DOHH2 (cell line): ENCODE measurements around the gene ERMN.

Source experiments
- H3F3A ChIP-seq: fragments of 200-600 bp; sonication (generic), shearing (Covaris generic); 2 replicates; pipeline ENCODE4 v1.6.0; 2016; ENCODE audit warnings: antibody characterized with exemption, mild to moderate bottlenecking; ENCODE audit not compliant: control insufficient read depth, insufficient read depth
- H3K27ac ChIP-seq: fragments of 200-600 bp; sonication (generic); 2 replicates; pipeline ENCODE4 v1.5.1; 2014; ENCODE audit warnings: low read depth, mild to moderate bottlenecking, low read length, moderate library complexity
- H3K27me3 ChIP-seq: fragments of 200-600 bp; sonication (generic); 2 replicates; pipeline ENCODE4 v1.6.1; 2014; ENCODE audit warnings: mild to moderate bottlenecking, low read length, mixed read lengths; ENCODE audit not compliant: control insufficient read depth
- H3K36me3 ChIP-seq: fragments of 200-600 bp; sonication (generic); 2 replicates; pipeline ENCODE4 v1.6.1; 2014; ENCODE audit warnings: mild to moderate bottlenecking, low read length, moderate library complexity, mixed read lengths; ENCODE audit not compliant: control insufficient read depth
- H3K4me1 ChIP-seq: fragments of 200-600 bp; sonication (generic); 2 replicates; pipeline ENCODE4 v1.6.1; 2014; ENCODE audit warnings: mild to moderate bottlenecking, low read length, mixed read lengths; ENCODE audit not compliant: control insufficient read depth
- H3K4me2 ChIP-seq: fragments of 200-600 bp; sonication (generic); 2 replicates; pipeline ENCODE4 v1.6.0; 2014; ENCODE audit warnings: mild to moderate bottlenecking, low read length, moderate library complexity
- H3K4me3 ChIP-seq: fragments of 200-600 bp; sonication (generic); 2 replicates; pipeline ENCODE4 v1.5.1; 2014; ENCODE audit warnings: mild to moderate bottlenecking, low read length, mixed read lengths
- H3K79me2 ChIP-seq: fragments of 200-600 bp; sonication (generic); 2 replicates; pipeline ENCODE4 v1.6.1; 2014; ENCODE audit warnings: mild to moderate bottlenecking, low read length, mixed read lengths; ENCODE audit not compliant: control insufficient read depth
- H3K9me2 ChIP-seq: fragments of 200-600 bp; sonication (generic); replicated peaks from 2 replicates; pipeline ENCODE4 v1.6.1; 2014; ENCODE audit warnings: mild to moderate bottlenecking, low read length, mixed read lengths; ENCODE audit not compliant: control insufficient read depth
- H3K9me3 ChIP-seq: fragments of 200-600 bp; sonication (generic); 2 replicates; pipeline ENCODE4 v1.6.1; 2014; ENCODE audit warnings: antibody characterized with exemption, low read length, mixed read lengths; ENCODE audit not compliant: control insufficient read depth, insufficient read depth
- H4K20me1 ChIP-seq: fragments of 200-600 bp; sonication (generic); 2 replicates; pipeline ENCODE4 v1.6.0; 2014; ENCODE audit warnings: low read depth, mild to moderate bottlenecking, antibody characterized with exemption, low read length, moderate library complexity; ENCODE audit not compliant: control insufficient read depth, insufficient read depth
- CTCF ChIP-seq: fragments of 200-600 bp; sonication (generic); IDR thresholded peaks from one replicate; pipeline ENCODE4 v1.5.1; 2014; ENCODE audit warnings: antibody characterized with exemption, mild to moderate bottlenecking, low read depth, low read length; ENCODE audit not compliant: poor library complexity, severe bottlenecking
- EZH2phosphoT487 ChIP-seq: fragments of 200-600 bp; sonication (generic); IDR thresholded peaks from 2 replicates; pipeline ENCODE4 v1.6.1; 2017; ENCODE audit warnings: borderline replicate concordance, mild to moderate bottlenecking, antibody characterized with exemption, low read length, moderate library complexity, mixed read lengths

Gene ERMN

GRCh38 chr2:157334797-157335196 is 9.2 kb upstream of the ERMN start:
- Histone ChIP-seq H3K27ac (no peak overlapping the region), H3F3A (no peaks in the 10 kb centered on the region), H3K79me2 (no peaks in the 10 kb centered on the region), H3K4me2 (no peak overlapping the region), H3K27me3 (no peaks in the 10 kb centered on the region), H3K4me3 (no peak overlapping the region), H3K36me3 (no peaks in the 10 kb centered on the region), H3K9me3 (no peaks in the 10 kb centered on the region), H3K4me1 (peaks cover 8% of the 10 kb centered on the region), H3K9me2 (no peaks in the 10 kb centered on the region), H4K20me1 (no peaks in the 10 kb centered on the region)
- TF ChIP-seq CTCF = no peak

DNA sequence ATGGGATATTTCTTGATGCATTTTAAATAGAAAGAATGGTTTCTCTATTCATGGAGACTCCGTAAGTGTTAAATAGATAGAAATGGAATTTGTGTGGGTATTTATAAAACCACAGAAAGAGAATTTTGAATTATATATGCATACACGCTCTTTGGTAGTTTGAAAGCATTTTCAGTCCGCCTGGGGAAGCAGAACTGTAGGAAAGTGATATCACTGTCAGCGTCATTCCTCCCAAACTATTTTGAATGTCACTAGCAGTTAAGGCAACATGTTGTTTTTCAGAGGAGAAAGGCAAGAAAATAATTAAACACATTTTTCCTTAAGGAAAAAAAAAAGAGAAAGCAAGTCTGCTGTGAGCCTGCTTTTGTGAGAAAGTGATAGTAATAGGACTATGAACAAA is 8.7 kb upstream of the ERMN start:
- H3K27ac ChIP-seq = no peak overlapping the region
- no peaks in the 10 kb centered on the region for H3K9me2 ChIP-seq
- TF ChIP-seq EZH2phosphoT487 (no peak), CTCF (no peak)
- no peaks in the 10 kb centered on the region for H3F3A ChIP-seq
- H3K79me2 ChIP-seq = no peaks in the 10 kb centered on the region
- no peaks in the 10 kb centered on the region for H3K27me3 ChIP-seq
- peaks cover 8% of the 10 kb centered on the region for H3K4me1 ChIP-seq
- H3K9me3 ChIP-seq = no peaks in the 10 kb centered on the region
- no peaks in the 10 kb centered on the region for H4K20me1 ChIP-seq
- H3K4me3 ChIP-seq = no peak overlapping the region
- H3K36me3 ChIP-seq = no peaks in the 10 kb centered on the region
- no peak overlapping the region for H3K4me2 ChIP-seq

DNA sequence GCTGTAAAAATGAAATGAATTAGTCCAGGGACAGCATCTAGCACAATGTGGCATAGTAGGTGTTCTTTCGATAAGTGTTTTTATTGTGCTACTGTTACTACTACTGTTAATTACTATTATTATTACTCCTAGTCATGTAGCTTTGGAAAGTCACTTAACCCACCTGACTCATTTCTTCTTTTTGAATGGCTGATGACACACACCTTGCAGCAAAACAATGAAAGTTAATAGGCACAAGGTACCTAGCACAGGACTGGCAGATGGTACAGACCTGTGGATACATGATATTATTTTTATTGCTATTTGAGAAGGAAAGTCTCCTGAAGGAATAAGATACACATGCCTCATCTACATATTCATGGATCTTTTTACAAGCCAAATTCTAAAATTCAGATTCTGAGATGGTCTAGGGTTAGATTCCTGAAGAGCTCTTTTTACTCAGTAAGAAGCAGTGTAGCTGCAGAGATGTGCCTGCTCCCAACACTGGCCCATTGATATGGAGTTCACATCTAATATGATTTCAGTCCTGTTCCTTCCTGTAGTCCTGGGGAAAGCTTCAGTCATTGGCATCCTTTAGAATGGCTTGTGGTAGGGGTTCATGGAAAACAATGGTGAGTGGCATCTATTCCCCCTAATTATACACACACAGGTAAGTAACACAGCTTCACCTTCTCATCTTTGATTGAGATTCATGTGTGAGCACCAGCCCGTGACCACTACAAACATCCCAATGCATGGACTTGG is 7.9 kb upstream of the ERMN start:
- Histone ChIP-seq H3K27ac (no peak overlapping the region), H4K20me1 (no peaks in the 10 kb centered on the region), H3K9me3 (no peaks in the 10 kb centered on the region), H3K4me1 (peaks cover 11% of the 10 kb centered on the region), H3F3A (no peaks in the 10 kb centered on the region), H3K27me3 (no peaks in the 10 kb centered on the region), H3K9me2 (no peaks in the 10 kb centered on the region), H3K36me3 (no peaks in the 10 kb centered on the region), H3K79me2 (no peaks in the 10 kb centered on the region), H3K4me2 (no peak overlapping the region), H3K4me3 (no peak overlapping the region)
- TF ChIP-seq EZH2phosphoT487 = no peak
- no peak for TF ChIP-seq CTCF
